Kidney epithelial cell (primary cell): ENCODE results near the gene S100A10. TPM values are rescaled to one million over a fixed set of nuclear protein-coding genes. Genes with fewer than 3 reads are reported as not detected.

Source experiments
- DNase-seq: peaks from one replicate; pipeline ENCODE4 v3.0.0-alpha.2; 2010; ENCODE audit warnings: low read depth
- H3K27me3 ChIP-seq: 2 replicates; pipeline ENCODE4 v1.6.0; 2011; ENCODE audit warnings: low read length; ENCODE audit not compliant: control insufficient read depth, insufficient read depth
- H3K36me3 ChIP-seq: 2 replicates; pipeline ENCODE4 v1.5.1; 2011; ENCODE audit warnings: low read length; ENCODE audit not compliant: control insufficient read depth, insufficient read depth
- H3K4me3 ChIP-seq: 2 replicates; pipeline ENCODE4 v1.5.1; 2011; ENCODE audit warnings: low read depth, mild to moderate bottlenecking, control low read depth, low read length
- total RNA-seq: library from RNA; depleted of rRNA; stranded (reverse); fragments of >200 nt; gene quantifications from 2 replicates; pipeline ENCODE4 v1.2.3, GENCODE V29; 2015
- TF ChIP-seq, protein P1 (sequence below): IDR thresholded peaks from 2 replicates; pipeline ENCODE4 v1.5.1; 2011; ENCODE audit warnings: mild to moderate bottlenecking, moderate library complexity, low read length, control low read depth, inconsistent platforms; ENCODE audit not compliant: insufficient read depth, poor library complexity, severe bottlenecking

Gene S100A10
- total RNA-seq, 1 donor from 2014 or later: 230 TPM

GRCh38 chr1:151948506-151948905, 45.2 kb downstream of the S100A10 start:
- no peak for DNase-seq
- TF ChIP-seq, protein P1, sequence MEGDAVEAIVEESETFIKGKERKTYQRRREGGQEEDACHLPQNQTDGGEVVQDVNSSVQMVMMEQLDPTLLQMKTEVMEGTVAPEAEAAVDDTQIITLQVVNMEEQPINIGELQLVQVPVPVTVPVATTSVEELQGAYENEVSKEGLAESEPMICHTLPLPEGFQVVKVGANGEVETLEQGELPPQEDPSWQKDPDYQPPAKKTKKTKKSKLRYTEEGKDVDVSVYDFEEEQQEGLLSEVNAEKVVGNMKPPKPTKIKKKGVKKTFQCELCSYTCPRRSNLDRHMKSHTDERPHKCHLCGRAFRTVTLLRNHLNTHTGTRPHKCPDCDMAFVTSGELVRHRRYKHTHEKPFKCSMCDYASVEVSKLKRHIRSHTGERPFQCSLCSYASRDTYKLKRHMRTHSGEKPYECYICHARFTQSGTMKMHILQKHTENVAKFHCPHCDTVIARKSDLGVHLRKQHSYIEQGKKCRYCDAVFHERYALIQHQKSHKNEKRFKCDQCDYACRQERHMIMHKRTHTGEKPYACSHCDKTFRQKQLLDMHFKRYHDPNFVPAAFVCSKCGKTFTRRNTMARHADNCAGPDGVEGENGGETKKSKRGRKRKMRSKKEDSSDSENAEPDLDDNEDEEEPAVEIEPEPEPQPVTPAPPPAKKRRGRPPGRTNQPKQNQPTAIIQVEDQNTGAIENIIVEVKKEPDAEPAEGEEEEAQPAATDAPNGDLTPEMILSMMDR: no peak
- no peaks in the 10 kb centered on the region for H3K36me3 ChIP-seq
- H3K27me3 ChIP-seq: no peaks in the 10 kb centered on the region
- H3K4me3 ChIP-seq: no peak overlapping the region

- H3K4me3 ChIP-seq: no peak overlapping the region
- TF ChIP-seq, protein P1: no peak
- H3K36me3 ChIP-seq: no peaks in the 10 kb centered on the region
- DNase-seq: no peak
- H3K27me3 ChIP-seq: no peaks in the 10 kb centered on the region
These were observed 46.5 kb downstream of the S100A10 start for GRCh38 chr1:151947140-151947539.

DNA sequence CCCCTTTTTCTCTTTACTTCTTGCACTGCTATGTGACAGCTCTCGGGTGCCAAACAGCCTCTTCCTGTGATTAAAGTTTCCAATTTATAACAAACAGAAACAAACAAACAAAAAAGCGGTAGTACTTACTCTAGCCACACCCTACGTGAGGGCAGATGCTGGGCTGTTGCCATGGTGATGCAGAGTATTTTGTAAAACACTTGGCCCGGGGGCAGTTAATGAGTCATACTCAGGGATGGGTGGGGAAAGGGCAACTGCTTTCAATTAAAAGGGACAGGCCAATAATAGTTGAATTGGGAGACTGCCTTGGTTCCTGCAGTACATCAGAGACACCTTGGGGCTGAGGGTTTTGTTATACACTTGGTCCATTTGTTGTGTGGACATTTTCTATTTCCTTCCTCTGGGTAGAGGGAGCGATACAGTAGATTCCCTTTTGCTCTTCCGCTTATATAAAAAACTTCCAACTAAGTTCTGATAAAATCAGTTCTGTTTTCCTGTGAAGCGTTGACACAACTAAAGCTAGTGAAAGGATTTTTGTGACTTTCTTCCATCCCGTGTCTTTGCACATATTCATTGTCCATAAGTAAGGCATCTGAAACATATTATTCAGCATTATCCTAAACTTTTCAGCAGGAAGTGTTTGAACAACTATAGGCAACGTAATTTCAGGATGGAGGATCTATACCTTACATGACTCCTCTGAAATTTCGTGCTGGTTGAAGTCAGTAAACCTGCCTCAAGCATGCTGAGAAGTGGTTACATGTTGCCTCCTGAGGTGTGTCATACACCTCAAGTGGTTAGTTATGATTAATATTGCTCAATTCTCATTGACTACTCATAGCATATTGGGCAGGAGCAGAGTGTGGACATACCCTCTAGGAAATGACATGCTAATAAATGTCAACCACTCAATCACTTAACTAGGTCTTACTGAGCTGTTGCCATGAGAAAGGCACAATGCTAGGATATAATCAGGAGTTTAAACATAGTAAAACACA, 47.6 kb downstream of the S100A10 start:
- DNase-seq: peak; percentile 92
- no peaks in the 10 kb centered on the region for H3K27me3 ChIP-seq
- TF ChIP-seq, protein P1: no peak
- H3K36me3 ChIP-seq: no peaks in the 10 kb centered on the region
- H3K4me3 ChIP-seq: no peak overlapping the region

DNA sequence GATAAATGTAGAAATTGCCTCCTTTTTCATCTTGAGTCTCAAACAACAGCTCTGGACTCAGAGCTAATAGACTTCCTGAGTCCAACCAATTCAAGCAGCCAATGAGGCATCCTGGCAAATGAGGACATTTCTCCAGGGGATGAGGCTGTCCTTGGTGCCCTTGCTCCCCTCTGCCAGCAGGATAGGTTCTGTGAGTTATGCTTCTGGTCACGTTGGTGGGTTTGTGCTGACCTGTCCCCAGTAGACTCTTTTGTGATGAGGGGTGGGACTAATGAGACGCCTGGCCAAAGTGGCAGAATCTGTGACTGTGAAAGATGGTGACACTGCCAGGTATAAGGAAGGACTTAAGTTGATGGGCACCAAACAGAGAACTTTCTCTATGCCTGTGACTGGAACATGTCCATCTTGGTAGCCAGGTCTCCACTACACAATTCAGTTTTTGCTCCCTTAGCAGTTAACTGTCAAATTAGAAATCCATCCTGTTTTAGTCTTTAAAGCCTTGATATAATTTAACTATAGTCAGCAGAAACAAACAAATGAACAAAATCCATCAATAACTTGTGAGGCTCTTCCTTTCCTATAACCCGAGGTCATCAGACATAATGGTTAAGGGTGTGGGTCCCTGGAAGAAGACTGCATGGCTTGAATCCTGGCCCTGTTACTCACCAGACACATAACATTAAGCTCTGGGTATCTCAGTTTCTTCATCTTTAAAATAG, 48.6 kb downstream of the S100A10 start:
- Histone ChIP-seq H3K4me3 (no peak overlapping the region), H3K27me3 (no peaks in the 10 kb centered on the region), H3K36me3 (no peaks in the 10 kb centered on the region)
- no peak for DNase-seq
- TF ChIP-seq, protein P1: no peak

- no peak for DNase-seq
- Histone ChIP-seq H3K4me3 (no peak overlapping the region), H3K27me3 (no peaks in the 10 kb centered on the region), H3K36me3 (no peaks in the 10 kb centered on the region)
- TF ChIP-seq, protein P1: no peak
These were observed 49.4 kb downstream of the S100A10 start for GRCh38 chr1:151944126-151944856.
